ENCODE measurements around the gene WDPCP. TPM values are rescaled to one million over a fixed set of nuclear protein-coding genes. Genes with fewer than 3 reads are reported as not detected.

WDPCP gene
- total and polyA plus RNA-seq, 2 experiments from 2014 or later: 8.8 to 20.4 TPM

DNA sequence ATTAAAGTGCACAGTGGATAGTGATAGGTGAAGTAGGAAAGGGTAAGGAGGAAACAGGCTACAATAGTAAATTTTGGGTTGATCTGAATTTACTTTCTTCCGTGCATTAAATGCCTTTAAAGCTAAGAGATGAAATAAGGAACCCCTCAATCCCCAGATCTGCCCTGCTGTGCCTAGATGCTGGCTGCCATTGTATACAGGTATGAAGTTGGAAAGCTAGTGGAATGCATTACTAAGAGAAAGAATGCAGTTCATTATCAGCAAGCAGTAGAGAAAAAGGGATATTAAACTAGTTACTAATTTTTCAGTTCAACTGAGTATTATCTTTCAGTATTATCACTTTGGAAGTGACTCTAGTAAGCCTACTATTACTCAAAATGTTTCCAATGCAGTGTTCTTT is 93.3 kb downstream of the WDPCP start:
- no peaks in the 10 kb centered on the region for H3K27me3 Mint-ChIP-seq (ENCODE audit: insufficient read depth, low read depth, poor library complexity)
- no peaks in the 10 kb centered on the region; the same call in 2 of the 3 replicates for H3K36me3 Mint-ChIP-seq (ENCODE audit: low read depth)
- TF ChIP-seq REST (IDR thresholded peaks at IDR 0.05; ENCODE audit: unreplicated experiment): no peak
- no peak for TF ChIP-seq EZH2phosphoT487 (IDR thresholded peaks at IDR 0.05; ENCODE audit: unreplicated experiment)
- TF ChIP-seq, protein P1, sequence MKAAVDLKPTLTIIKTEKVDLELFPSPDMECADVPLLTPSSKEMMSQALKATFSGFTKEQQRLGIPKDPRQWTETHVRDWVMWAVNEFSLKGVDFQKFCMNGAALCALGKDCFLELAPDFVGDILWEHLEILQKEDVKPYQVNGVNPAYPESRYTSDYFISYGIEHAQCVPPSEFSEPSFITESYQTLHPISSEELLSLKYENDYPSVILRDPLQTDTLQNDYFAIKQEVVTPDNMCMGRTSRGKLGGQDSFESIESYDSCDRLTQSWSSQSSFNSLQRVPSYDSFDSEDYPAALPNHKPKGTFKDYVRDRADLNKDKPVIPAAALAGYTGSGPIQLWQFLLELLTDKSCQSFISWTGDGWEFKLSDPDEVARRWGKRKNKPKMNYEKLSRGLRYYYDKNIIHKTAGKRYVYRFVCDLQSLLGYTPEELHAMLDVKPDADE (IDR thresholded peaks at IDR 0.05): no peak
- TF ChIP-seq, protein P2, sequence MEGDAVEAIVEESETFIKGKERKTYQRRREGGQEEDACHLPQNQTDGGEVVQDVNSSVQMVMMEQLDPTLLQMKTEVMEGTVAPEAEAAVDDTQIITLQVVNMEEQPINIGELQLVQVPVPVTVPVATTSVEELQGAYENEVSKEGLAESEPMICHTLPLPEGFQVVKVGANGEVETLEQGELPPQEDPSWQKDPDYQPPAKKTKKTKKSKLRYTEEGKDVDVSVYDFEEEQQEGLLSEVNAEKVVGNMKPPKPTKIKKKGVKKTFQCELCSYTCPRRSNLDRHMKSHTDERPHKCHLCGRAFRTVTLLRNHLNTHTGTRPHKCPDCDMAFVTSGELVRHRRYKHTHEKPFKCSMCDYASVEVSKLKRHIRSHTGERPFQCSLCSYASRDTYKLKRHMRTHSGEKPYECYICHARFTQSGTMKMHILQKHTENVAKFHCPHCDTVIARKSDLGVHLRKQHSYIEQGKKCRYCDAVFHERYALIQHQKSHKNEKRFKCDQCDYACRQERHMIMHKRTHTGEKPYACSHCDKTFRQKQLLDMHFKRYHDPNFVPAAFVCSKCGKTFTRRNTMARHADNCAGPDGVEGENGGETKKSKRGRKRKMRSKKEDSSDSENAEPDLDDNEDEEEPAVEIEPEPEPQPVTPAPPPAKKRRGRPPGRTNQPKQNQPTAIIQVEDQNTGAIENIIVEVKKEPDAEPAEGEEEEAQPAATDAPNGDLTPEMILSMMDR (conservative IDR thresholded peaks at IDR 0.05; ENCODE audit: low read depth in 2 of 2): no peak
- TF ChIP-seq NANOG (IDR thresholded peaks at IDR 0.05; ENCODE audit: borderline replicate concordance): no peak
- no peak overlapping the region for H2AFZ ChIP-seq
- H3K27ac Mint-ChIP-seq: no peak overlapping the region
- no peaks in the 10 kb centered on the region for H3K27me3 ChIP-seq (ENCODE audit: insufficient read depth)
- no peaks in the 10 kb centered on the region for H3F3A ChIP-seq (replicated peaks; ENCODE audit: low read depth)
- no peak overlapping the region for H3K27ac ChIP-seq (ENCODE audit: low read depth)
- H4K20me1 ChIP-seq (replicated peaks; ENCODE audit: insufficient read depth): no peaks in the 10 kb centered on the region
- DNase-seq (ENCODE audit: low spot score) (peak; percentile 38), ATAC-seq (peak; percentile 71)
- H3K9me2 ChIP-seq (ENCODE audit: insufficient read depth): 0 out of 2 replicates have a peak, but pooled peaks cover 7% of the 10 kb centered on the region
- H3K9me3 Mint-ChIP-seq: no peaks in the 10 kb centered on the region; the same call in 2 of the 3 replicates
- H3K36me3 ChIP-seq (ENCODE audit: insufficient read depth): no peaks in the 10 kb centered on the region
- H3K79me2 ChIP-seq (replicated peaks; ENCODE audit: insufficient read depth): no peaks in the 10 kb centered on the region
- no peak overlapping the region for H3K4me3 Mint-ChIP-seq
- no peak overlapping the region for H3K4me3 ChIP-seq
- peaks cover 33% of the 10 kb centered on the region for H3K4me1 ChIP-seq (ENCODE audit: insufficient read depth)
- H3K4me1 Mint-ChIP-seq: peaks cover 44% of the 10 kb centered on the region
- 0 out of 2 replicates have a peak overlapping the region, but pooled peaks have one; percentile 0 for H3K4me2 ChIP-seq

DNA sequence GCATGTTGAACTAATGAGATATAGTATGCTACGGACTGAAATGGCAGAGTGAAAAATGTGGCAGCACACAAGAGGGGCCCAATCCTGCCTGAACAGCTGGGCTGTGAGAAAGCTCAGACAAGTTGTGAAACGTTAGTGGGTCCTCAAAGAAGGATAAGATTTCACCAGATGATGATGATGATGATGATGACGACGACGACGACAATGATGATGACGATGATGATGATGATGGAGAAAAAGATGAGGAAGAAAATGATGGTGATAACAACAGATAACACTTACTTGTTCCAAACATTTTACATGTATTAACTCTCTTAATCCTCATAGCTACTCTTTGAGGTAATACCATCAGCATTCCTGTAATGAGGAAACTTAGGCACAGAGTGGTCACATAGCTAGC is 94.2 kb downstream of the WDPCP start:
- Histone ChIP-seq H3F3A (replicated peaks; ENCODE audit: low read depth) (no peaks in the 10 kb centered on the region), H3K36me3 (ENCODE audit: insufficient read depth) (no peaks in the 10 kb centered on the region), H3K4me3 (no peak overlapping the region), H4K20me1 (replicated peaks; ENCODE audit: insufficient read depth) (no peaks in the 10 kb centered on the region), H3K79me2 (replicated peaks; ENCODE audit: insufficient read depth) (no peaks in the 10 kb centered on the region), H3K27ac (ENCODE audit: low read depth) (no peak overlapping the region), H2AFZ (no peak overlapping the region), H3K27me3 (ENCODE audit: insufficient read depth) (no peaks in the 10 kb centered on the region), H3K9me2 (ENCODE audit: insufficient read depth) (0 out of 2 replicates have a peak, but pooled peaks cover 7% of the 10 kb centered on the region), H3K4me1 (ENCODE audit: insufficient read depth) (peaks cover 33% of the 10 kb centered on the region), H3K4me2 (no peak overlapping the region)
- ATAC-seq: no peak
- Mint-ChIP-seq H3K4me3 (no peak overlapping the region; the same call in 2 of the 3 replicates), H3K36me3 (ENCODE audit: low read depth) (no peaks in the 10 kb centered on the region; the same call in 2 of the 3 replicates), H3K9me3 (no peaks in the 10 kb centered on the region; the same call in 2 of the 3 replicates), H3K27me3 (ENCODE audit: insufficient read depth, low read depth, poor library complexity) (no peaks in the 10 kb centered on the region), H3K4me1 (peaks cover 43% of the 10 kb centered on the region), H3K27ac (no peak overlapping the region)
- DNase-seq (ENCODE audit: low spot score): no peak
- TF ChIP-seq EZH2phosphoT487 (IDR thresholded peaks at IDR 0.05; ENCODE audit: unreplicated experiment): no peak
- TF ChIP-seq, protein P3, sequence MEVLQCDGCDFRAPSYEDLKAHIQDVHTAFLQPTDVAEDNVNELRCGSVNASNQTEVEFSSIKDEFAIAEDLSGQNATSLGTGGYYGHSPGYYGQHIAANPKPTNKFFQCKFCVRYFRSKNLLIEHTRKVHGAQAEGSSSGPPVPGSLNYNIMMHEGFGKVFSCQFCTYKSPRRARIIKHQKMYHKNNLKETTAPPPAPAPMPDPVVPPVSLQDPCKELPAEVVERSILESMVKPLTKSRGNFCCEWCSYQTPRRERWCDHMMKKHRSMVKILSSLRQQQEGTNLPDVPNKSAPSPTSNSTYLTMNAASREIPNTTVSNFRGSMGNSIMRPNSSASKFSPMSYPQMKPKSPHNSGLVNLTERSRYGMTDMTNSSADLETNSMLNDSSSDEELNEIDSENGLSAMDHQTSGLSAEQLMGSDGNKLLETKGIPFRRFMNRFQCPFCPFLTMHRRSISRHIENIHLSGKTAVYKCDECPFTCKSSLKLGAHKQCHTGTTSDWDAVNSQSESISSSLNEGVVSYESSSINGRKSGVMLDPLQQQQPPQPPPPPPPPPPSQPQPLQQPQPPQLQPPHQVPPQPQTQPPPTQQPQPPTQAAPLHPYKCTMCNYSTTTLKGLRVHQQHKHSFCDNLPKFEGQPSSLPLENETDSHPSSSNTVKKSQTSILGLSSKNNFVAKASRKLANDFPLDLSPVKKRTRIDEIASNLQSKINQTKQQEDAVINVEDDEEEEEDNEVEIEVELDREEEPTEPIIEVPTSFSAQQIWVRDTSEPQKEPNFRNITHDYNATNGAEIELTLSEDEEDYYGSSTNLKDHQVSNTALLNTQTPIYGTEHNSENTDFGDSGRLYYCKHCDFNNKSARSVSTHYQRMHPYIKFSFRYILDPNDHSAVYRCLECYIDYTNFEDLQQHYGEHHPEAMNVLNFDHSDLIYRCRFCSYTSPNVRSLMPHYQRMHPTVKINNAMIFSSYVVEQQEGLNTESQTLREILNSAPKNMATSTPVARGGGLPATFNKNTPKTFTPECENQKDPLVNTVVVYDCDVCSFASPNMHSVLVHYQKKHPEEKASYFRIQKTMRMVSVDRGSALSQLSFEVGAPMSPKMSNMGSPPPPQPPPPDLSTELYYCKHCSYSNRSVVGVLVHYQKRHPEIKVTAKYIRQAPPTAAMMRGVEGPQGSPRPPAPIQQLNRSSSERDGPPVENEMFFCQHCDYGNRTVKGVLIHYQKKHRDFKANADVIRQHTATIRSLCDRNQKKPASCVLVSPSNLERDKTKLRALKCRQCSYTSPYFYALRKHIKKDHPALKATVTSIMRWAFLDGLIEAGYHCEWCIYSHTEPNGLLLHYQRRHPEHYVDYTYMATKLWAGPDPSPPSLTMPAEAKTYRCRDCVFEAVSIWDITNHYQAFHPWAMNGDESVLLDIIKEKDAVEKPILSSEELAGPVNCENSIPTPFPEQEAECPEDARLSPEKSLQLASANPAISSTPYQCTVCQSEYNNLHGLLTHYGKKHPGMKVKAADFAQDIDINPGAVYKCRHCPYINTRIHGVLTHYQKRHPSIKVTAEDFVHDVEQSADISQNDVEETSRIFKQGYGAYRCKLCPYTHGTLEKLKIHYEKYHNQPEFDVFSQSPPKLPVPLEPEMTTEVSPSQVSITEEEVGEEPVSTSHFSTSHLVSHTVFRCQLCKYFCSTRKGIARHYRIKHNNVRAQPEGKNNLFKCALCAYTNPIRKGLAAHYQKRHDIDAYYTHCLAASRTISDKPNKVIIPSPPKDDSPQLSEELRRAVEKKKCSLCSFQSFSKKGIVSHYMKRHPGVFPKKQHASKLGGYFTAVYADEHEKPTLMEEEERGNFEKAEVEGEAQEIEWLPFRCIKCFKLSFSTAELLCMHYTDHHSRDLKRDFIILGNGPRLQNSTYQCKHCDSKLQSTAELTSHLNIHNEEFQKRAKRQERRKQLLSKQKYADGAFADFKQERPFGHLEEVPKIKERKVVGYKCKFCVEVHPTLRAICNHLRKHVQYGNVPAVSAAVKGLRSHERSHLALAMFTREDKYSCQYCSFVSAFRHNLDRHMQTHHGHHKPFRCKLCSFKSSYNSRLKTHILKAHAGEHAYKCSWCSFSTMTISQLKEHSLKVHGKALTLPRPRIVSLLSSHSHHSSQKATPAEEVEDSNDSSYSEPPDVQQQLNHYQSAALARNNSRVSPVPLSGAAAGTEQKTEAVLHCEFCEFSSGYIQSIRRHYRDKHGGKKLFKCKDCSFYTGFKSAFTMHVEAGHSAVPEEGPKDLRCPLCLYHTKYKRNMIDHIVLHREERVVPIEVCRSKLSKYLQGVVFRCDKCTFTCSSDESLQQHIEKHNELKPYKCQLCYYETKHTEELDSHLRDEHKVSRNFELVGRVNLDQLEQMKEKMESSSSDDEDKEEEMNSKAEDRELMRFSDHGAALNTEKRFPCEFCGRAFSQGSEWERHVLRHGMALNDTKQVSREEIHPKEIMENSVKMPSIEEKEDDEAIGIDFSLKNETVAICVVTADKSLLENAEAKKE (CRISPR knock-in tag; IDR thresholded peaks at IDR 0.05): no peak
- no peak for TF ChIP-seq ZNF331 (CRISPR knock-in tag; IDR thresholded peaks at IDR 0.05; ENCODE audit: low read depth)
- no peak for TF ChIP-seq POLR2AphosphoS5 (IDR thresholded peaks at IDR 0.05; ENCODE audit: low read depth)
